ENCODE results near the gene EPO. TPM values are rescaled to one million over a fixed set of nuclear protein-coding genes. Genes with fewer than 3 reads are reported as not detected.
"Not testable (repeated sequence)": the region's sequence is repeated elsewhere in the genome, so short reads cannot be mapped to it uniquely, and the experiment has no call there.

EPO gene
- total RNA-seq, 1 donor from 2014 or later = not detected

- peak; percentile 70 to 76 for DNase-seq (ENCODE audit: low read depth in 2 of 2)
These were observed 14.9 kb upstream of the EPO start for GRCh38 chr7:100705320-100705752.

DNA sequence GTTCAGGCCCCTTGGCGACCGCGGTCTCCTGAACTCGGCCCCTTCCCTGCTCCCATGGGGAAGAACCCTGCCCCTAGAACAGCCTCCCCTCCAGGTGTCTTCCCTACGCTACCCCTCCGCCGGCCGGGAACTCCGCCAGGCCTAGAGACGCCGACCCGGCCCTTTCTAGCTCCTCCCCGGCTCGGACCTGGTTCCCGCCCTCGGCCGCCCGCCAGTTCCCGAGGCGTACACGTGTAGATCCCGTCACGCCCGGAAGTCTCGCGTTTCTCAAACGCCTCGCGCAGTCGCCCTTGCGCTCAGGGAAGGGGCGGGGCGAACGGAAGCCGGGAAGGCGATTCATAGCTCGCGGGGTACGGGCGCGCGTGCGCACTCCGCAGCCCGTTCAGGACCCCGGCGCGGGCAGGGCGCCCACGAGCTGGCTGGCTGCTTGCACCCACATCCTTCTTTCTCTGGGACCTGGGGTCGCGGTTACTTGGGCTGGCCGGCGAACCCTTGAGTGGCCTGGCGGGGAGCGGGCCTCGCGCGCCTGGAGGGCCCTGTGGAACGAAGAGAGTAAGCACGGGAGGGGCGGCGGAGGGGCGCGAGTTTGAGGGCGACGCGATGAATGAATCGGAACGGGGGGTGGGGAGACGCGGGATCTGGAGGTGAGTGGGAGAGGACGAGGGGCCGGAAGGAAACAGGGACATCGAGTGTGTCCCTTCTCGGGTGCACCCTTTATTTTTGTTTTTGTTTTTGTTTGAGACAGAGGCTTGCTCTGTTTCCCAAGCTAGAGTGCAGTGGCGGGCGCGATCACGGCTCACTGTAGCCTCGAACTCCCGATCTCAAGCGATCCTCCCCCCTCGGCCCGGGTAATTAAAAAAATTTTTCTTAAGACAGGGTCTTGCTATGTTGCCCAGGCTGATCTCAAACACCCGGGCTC, 14.3 kb upstream of the EPO start, which contains the start of gene POP7:
Gene POP7 (plus strand): TSS at position 369 of the 919 bp plus-strand sequence. CDS start 710 bp downstream, outside the sequence.
- DNase-seq (ENCODE audit: low read depth in 2 of 2) = peak; percentile 99

GRCh38 chr7:100706672-100707311, 13.5 kb upstream of the EPO start:
- DNase-seq (ENCODE audit: low read depth in 2 of 2) = no peak

DNA sequence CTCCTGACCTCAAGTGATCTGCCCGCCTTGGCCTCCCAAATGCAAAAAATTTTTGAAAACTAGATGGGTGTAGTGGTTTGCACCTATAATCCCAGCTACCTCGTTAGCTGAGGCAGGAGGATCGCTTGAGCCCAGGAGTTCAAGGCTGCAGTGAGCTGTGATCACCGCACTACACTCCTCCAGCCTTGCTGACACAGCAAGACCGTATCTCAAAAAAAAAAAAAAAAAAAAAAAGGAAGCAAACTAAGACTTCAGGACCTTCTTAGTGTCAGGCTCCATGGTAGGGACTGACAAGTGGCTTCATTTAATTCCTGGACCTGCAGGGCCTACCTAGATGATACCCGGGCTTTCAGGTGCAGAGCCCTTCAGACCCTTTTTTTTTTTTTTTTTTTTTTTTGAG, 11.9 kb upstream of the EPO start:
- DNase-seq (ENCODE audit: low read depth in 2 of 2) = no peak

- DNase-seq (ENCODE audit: low read depth in 2 of 2) = no peak
These were observed 9.8 kb upstream of the EPO start for GRCh38 chr7:100710452-100710851.

- DNase-seq (ENCODE audit: low read depth in 2 of 2) = no peak
These were observed 8.9 kb upstream of the EPO start for GRCh38 chr7:100711369-100711768.

GRCh38 chr7:100714725-100715124, 5.5 kb upstream of the EPO start:
- DNase-seq (ENCODE audit: low read depth in 2 of 2) = no peak

- DNase-seq (ENCODE audit: low read depth in 2 of 2) = not testable (repeated sequence)
These were observed 3.2 kb upstream of the EPO start for GRCh38 chr7:100717073-100717472.

- DNase-seq (ENCODE audit: low read depth in 2 of 2) = peak in 1 of 2 donors; percentile 8
These were observed 567 bp upstream of the EPO start for GRCh38 chr7:100719523-100720278.

- DNase-seq (ENCODE audit: low read depth in 2 of 2) = no peak
These were observed 620 bp downstream of the EPO start for GRCh38 chr7:100720671-100721504.

- DNase-seq (ENCODE audit: low read depth in 2 of 2) = no peak
These were observed 1.2 kb downstream of the EPO start for GRCh38 chr7:100721505-100721812.

- no peak for DNase-seq (ENCODE audit: low read depth in 2 of 2)
These were observed 2.4 kb downstream of the EPO start for GRCh38 chr7:100722480-100723212.

GRCh38 chr7:100723732-100724275, 3.5 kb downstream of the EPO start:
- DNase-seq (ENCODE audit: low read depth in 2 of 2) = no peak

DNA sequence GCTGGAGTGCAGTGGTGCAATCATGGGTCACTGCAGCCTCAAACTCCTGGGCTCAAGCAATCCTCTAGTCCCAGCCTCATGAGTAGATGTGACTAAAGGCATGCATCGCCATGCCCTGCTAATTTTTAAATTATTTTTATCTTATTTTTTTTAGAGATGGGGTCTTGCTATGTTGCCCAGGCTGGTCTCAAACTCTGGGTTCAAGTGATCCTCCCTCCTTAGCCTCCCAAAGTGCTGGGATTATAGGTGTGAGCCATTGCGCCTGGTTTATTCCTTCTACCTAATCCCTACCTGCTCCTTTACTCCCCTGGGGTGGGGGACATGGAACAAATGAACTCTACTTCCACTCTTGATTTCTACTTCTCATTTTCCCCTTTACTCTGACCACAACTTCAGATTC, 4.1 kb downstream of the EPO start:
- DNase-seq (ENCODE audit: low read depth in 2 of 2) = not testable (repeated sequence)

DNA sequence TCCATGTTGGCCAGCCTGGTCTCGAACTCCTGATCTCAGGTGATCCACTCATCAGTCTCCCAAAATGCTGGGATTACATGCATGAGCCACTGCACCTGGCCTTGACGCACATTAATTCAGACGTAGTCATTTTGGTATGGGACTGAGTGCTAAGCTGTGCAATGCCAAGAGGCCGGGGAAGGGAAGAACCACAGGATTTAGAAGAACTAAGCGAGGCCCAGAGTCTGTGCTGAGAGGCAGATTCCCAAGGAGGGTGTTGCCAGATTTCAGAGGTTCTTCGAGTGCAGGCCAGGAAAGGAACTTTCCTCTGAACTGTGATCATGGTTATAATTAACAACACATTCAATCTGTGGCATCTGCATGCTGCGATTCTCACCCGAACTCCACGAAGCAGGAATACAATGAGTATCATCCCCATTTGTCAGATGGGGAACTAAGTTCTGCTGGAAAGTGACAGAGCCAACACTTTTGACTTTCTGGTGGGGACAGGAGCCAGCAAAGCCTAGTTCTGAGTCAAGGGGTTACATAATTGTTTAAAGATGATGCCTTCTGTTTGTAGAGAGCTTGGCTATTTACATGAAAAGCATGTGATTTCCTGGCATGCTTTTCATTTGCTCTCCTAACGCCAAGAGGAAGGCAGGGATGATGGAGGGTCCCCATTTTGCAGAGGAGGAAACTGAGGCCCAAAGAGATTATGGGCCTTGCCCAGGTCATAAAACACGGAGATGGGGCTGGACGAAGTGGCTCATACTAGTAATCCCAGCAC, 6.9 kb downstream of the EPO start:
- no peak for DNase-seq (ENCODE audit: low read depth in 2 of 2)

DNA sequence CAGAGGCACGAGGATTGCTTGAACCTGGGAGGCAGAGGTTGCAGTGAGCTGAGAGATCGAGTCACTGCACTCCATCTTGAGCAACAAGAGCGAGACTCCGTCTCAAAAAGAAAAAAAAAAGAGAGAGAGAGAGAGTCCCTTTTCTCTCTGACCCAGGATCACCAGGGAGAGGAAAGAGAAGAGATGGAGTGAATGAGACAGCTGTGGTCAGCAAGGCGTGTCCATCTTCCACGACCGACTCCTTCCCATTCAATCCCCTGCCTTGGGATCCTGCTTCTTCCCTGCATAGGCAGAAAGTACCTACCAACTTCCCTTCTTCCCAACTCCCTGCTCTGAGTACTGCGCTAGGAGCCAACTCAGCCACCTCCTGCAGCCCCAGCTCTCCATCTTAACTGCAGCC, 7.9 kb downstream of the EPO start:
- DNase-seq (ENCODE audit: low read depth in 2 of 2) = no peak

- no peak for DNase-seq (ENCODE audit: low read depth in 2 of 2)
These were observed 10.0 kb downstream of the EPO start for GRCh38 chr7:100730136-100730800.

DNA sequence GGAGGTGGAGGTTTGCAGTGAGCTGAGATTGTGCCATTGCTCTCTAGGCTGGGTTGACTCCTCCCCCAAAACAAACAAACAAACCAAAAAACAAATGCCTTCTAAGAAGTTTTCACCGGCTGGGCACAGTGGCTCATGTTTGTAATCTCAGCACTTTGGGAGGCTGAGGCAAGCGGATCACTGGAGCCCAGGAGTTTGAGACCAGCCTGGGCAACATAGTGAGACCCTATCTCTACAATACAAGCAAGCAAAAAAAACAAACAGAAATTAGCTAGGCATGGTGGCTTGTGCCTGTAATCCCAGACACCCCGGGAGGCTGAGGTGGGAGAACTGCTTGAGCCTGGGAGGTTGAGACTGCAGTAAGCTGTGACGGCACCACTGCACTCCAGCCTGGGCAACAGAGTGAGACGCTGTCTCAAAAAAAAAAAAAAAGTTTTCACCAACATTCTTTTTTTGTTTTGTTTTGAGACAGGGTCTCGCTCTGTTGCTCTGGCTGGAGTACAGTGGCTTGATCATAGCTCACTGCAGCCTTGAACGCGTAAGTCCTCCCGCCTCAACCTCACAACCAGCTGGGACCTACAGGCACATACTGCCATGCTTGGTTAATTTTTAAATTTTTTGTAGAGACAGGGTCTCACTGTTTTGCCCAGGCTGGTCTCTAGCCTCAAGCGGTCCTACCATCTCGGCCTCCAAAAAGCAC, 11.8 kb downstream of the EPO start:
- no peak for DNase-seq (ENCODE audit: low read depth in 2 of 2)
